ENCODE results near the gene RHD.

DNA sequence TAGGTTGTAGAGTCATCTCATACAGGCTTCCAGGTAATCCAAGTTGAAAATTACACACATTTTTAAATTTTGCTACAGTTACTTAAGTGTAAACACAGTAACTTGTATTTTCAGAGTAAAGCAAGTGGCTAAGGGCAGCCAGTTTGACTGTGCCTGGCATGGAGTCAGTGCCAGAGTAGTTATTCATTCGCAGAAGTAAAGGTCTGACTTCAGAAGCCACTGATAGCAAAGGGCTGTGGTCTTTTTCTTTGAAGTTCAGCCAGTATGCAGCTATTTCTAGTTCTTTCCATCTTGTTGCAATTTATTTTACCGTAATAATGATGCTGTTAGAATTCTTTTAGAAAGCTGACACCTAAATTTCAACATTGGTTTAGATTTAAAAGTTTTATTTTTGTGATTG is 75.2 kb downstream of the RHD start:
- TF ChIP-seq ZNF565 (CRISPR knock-in tag; conservative IDR thresholded peaks at IDR 0.05; ENCODE audit: low read depth) (no peak), ZNF70 (CRISPR knock-in tag; IDR thresholded peaks at IDR 0.05) (no peak), GLIS3 (CRISPR knock-in tag; IDR thresholded peaks at IDR 0.05) (no peak), ARNTL (CRISPR knock-in tag; IDR thresholded peaks at IDR 0.05; ENCODE audit: borderline replicate concordance, low read depth) (no peak)
- TF ChIP-seq, protein P1, sequence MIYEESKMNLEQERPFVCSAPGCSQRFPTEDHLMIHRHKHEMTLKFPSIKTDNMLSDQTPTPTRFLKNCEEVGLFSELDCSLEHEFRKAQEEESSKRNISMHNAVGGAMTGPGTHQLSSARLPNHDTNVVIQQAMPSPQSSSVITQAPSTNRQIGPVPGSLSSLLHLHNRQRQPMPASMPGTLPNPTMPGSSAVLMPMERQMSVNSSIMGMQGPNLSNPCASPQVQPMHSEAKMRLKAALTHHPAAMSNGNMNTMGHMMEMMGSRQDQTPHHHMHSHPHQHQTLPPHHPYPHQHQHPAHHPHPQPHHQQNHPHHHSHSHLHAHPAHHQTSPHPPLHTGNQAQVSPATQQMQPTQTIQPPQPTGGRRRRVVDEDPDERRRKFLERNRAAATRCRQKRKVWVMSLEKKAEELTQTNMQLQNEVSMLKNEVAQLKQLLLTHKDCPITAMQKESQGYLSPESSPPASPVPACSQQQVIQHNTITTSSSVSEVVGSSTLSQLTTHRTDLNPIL (CRISPR knock-in tag; IDR thresholded peaks at IDR 0.05; ENCODE audit: low read depth), result no peak
- TF ChIP-seq, protein P2, sequence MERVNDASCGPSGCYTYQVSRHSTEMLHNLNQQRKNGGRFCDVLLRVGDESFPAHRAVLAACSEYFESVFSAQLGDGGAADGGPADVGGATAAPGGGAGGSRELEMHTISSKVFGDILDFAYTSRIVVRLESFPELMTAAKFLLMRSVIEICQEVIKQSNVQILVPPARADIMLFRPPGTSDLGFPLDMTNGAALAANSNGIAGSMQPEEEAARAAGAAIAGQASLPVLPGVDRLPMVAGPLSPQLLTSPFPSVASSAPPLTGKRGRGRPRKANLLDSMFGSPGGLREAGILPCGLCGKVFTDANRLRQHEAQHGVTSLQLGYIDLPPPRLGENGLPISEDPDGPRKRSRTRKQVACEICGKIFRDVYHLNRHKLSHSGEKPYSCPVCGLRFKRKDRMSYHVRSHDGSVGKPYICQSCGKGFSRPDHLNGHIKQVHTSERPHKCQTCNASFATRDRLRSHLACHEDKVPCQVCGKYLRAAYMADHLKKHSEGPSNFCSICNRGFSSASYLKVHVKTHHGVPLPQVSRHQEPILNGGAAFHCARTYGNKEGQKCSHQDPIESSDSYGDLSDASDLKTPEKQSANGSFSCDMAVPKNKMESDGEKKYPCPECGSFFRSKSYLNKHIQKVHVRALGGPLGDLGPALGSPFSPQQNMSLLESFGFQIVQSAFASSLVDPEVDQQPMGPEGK (CRISPR knock-in tag; IDR thresholded peaks at IDR 0.05; ENCODE audit: borderline replicate concordance), result no peak
